CD4-positive, alpha-beta T cell treated with Interferon alpha-2 for 1 hour (primary cell): ENCODE results near the gene CLEC4E.
"Not testable (repeated sequence)": the region's sequence is repeated elsewhere in the genome, so short reads cannot be mapped to it uniquely, and the experiment has no call there.

Source experiments
- DNase-seq, 2 donors: peaks; one replicate each; pipeline ENCODE4 v3.0.0-alpha.2; 2020 to 2022

The CLEC4E gene, protein sequence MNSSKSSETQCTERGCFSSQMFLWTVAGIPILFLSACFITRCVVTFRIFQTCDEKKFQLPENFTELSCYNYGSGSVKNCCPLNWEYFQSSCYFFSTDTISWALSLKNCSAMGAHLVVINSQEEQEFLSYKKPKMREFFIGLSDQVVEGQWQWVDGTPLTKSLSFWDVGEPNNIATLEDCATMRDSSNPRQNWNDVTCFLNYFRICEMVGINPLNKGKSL

DNA sequence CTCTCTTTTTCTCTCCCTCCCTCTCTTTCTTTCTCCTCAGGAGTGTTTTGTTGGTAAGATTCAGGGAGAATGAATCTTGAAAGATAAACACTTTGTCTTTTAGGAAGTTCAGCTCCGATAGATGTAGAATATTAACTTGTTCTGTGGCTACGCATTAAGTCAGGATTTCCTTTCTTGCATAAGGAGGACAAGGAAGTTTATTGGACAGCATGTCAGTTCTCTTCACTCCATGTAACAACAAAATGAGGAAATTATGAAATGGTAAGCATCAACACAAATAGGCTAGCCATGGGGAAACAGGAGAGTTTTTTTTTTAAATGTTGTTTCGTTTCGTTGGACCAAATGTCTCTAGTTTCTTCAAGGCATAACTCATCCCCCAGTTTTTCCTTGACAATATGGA, at the start of gene CLEC4E:
Gene CLEC4E (minus strand): TSS at position 75 of the 400 bp plus-strand sequence. CDS start 108 bp downstream, outside the sequence.
- DNase-seq: not testable (repeated sequence)

DNA sequence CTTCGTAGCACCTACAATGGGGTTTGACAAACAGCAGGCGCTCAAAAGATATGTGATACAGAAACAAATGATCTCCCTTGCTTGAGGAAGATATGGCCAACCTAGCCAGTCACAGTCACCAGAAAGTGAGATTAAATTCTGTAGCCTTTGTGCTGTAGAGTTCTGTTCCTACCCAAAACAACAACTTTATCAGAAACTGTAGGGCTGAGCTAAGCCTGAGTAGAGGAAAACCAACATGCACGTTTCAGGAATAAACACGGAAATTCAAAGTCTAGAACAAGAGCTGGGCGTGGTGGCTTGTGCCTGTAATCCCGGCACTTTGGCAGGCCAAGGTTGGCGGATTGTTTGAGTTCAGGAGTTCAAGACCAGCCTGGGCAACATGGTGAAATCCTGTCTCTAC, 49.0 kb upstream of the CLEC4E start:
- DNase-seq: no peak

DNA sequence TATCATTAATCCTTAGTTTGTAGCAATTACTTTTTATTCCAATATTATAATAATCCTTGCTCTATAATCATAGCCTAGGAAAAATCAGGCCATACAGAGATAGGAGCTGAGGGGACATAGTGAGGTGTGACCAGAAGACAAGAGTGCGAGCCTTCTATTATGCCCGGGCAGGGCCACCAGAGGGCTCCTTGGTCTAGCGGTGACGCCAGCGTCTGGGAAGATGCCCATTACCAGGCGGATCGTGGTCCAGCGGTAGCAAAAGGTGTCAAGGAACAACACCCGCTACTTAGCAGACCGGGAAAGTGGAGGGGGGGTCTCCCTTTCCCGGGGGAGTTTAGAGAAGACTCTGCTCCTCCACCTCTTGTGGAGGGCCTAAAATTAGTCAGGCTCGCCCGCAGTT, 43.8 kb upstream of the CLEC4E start:
- not testable (repeated sequence) for DNase-seq

DNA sequence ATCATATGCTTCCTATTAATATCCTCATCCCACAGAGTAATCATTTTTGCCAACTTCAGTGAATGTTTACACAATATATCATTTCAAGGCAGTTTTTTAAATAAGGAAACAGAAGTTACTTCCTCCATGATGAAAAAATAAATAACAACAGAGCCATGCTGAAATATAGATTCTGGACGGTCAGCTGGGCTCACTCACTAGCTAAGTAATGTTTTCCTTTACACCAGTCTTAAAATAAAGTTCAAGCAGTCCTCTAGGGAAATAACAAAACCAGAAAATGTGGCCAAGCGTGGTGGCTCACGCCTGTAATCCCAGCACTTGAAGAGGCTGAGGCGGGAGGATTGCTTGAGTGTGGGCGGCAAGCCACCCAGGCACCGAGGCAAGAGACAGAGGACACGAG, 43.3 kb upstream of the CLEC4E start:
- no peak for DNase-seq

DNA sequence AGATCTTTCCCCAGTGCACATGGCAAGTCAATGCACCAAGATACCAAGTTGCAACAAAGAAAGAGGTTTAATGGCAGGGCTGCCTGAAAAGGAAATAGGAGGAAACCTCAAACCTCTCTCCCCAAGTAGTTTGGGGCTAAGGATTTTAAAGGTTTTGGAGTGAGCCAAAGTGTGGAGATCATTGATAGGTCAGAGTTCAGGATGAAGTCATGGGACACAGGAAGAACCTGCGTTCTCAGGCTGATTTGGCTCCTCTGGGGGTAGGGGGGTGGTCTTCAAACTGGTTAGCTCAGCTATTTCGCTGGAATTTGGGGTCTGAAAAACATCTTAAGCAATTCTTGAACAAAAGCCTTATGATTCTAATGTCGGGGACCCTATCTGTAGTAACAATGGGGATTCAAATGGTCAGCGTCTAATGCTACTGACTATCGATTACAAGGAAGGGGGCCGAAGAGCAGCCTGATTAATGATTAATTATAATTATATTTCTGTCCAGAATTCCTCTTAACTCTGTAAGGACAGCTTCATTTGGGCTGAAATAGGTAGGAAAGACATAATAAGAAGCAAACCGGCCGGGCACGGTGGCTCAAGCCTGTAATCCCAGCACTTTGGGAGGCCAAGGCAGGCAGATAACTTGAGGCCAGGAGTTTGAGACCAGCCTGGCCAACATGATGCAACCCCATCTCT, 40.5 kb upstream of the CLEC4E start:
- no peak for DNase-seq

DNA sequence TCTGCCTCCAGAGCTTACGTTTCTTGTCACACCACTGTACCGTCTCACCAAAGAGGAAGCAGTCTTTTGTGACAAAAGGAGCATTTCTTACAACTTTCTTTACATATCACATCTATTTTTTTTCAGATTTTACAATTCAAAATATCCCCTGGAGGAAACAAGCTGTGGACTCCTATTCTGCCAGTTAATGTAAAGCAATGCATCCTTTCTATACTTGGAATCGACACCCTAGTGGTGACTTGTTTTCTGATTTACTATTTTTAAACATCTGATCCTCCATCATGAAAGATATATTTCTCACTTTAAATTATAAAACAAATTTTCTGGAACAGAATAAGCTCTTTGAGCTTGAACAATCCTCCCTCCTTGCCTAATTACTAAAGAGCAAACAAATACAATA, 37.2 kb upstream of the CLEC4E start:
- DNase-seq: no peak

DNA sequence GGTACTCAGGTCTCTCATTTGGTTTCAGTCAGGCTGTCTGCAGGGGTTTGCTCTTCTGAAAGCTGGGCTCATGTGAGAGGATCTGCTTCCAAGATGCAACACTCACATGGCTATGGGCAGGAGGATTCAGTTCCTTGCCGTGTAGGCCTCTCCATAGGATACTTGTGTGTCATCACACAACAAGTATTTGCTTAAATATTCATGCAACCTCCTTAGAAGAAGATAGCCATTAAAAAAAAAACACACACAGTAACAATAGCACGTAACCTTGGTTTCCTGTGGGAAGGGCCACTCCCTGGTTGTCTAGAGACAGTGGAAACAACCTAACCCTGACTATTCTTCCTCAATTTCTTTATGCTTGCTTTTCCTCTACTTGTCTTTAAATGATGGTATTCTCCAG, 31.8 kb upstream of the CLEC4E start:
- DNase-seq: peak; percentile 20 to 21

DNA sequence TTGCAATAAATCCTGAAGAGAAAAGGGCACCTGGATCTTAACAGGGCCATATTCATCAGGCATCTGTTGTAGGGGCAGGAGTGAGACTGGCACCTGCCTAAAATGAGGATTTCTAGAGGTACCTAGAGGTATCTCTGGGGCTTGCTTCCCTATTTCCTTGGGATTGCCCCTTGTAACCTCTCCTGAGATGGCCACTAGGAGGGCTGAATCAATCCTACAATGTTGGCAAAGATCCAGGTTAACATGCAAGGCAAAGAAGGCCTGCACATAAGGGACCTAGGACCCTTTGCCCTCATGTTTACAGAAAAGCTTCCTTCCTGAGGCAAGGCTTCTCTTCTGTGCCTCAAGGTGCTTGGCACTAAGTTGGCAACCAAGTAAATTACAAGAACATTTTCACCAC, 25.8 kb upstream of the CLEC4E start:
- DNase-seq: no peak

DNA sequence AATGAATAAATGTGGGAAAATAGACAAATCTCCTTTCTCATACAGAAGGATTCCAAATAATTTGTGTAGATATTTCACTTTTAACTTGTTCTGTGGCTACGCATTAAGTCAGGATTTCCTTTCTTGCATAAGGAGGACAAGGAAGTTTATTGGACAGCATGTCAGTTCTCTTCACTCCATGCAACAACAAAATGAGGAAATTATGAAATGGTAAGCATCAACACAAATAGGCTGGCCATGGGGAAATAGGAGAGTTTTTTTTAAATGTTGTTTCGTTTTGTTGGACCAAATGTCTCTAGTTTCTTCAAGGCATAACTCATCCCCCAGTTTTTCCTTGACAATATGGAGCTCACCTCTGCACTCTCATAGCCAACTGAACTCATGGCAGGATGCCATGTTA, 25.3 kb upstream of the CLEC4E start:
- not testable (repeated sequence) for DNase-seq

DNA sequence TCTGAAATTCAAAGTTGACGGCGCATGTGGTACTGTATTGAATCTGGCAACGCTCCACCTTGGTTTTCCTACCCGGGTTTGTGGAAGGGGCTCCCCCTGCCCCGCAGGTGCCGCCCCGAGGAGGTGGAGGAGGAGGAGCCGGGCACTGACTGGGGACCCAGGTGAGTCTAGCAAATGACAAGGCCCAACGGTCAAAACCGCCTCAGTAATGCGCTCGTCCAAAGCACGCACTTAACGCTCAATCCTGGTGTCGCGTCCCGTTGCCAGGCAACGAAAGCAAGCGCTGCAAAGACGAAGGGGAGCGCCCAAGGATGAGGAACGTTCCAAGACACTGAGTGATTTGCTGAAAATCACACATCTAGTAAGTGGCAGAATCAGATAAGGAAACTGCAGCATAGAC, 24.0 kb upstream of the CLEC4E start:
- DNase-seq: no peak

DNA sequence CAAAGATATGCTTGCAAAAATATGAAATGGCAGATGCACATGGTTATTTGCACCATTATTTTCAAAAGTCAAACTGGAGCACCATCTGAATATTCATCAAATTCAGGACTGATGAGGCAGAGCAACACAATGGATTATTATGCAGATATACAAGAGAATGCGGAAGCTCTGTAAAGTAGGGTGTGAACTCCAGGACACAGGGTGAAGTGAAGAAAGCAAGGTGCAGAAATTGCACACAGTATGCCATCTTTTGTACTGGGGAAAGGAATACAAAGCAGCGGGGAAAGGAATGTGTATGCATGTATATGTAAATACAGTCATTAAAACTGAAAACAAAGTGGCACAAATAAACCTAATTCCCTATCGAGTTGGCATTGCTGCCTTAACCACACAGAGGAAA, 22.7 kb upstream of the CLEC4E start:
- DNase-seq: no peak

DNA sequence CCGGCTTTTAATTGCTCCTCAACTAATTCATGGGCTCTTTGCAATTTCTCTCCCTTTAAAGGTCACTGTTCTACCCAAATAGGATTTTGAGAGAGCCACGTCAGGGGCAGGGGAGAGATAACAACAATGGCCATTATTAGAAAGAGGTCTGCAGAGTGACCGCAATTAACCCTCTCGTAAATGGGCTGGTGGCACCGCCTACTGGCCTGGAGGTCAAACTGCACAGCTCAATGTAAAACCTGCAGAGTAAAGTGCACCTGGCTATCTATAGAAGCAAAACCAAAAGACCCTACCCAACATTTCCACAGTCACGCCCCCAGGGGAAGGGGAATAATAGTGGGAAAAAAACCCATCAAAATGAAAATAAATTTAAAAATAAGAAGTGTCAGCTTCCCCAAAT, 21.6 kb upstream of the CLEC4E start:
- no peak for DNase-seq

DNA sequence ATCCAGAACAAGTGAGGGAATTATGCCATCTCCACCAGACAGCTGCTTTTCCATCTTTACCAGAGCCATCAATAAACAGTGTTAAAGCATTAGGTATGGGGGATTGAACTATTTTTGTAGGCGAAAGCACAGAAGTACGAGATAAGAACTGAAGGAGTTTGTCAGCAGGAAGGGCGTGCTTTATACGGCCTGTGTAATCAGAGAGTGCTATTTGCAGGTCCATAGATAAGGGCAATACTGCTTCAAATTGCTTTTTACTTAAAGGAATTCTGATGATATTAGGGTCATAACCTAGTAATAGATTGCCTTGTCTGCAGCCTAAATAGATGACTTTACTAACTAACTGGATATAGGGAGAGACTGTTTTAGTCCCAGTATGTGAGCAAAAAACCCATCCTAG, 20.3 kb upstream of the CLEC4E start:
- DNase-seq: no peak

DNA sequence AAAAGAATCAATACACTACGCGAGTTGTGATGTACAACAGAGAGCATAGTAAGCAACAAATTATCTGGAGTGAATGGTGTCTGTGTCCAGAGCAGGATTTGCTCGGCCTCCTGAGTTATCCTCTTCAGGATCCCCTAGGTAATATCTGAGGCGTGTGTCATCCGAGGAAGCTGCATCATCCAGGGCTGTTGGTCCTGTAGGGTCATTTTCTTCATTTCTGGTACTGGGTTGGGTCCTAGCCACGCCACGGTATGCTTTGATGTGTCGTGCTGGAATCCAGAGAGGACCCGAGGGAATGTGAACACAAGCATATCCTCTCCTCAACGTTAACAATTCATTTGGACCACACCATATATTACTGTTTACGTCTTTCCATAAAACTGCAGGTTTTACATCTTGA, 19.0 kb upstream of the CLEC4E start:
- no peak for DNase-seq

DNA sequence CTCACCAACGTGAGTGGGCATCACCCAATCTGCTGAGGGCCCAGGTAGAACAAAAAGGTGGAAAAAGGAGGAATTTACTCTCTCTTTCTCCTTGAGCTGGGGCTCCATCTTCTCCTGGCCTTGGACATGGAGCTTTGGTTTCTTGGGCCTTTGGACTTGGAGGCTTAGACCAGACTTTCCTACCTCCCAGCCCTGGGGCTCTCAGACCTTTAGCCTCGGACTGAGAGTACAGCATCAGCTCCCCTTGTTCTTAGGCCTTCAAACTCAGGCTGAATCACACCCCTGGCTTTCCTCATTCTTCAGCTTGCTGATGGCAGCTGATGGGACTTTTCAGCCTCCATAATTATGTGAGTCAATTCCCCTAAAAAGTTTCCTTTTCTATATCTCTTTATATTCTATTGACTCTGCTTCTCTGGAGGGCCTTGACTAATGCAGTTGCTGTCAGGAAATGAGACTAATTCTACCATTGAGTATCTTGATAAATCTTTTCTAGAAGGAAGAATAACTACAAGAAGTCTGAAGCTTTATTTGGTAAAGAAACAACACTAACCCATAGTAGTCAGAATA, 15.9 kb upstream of the CLEC4E start:
- DNase-seq: no peak

DNA sequence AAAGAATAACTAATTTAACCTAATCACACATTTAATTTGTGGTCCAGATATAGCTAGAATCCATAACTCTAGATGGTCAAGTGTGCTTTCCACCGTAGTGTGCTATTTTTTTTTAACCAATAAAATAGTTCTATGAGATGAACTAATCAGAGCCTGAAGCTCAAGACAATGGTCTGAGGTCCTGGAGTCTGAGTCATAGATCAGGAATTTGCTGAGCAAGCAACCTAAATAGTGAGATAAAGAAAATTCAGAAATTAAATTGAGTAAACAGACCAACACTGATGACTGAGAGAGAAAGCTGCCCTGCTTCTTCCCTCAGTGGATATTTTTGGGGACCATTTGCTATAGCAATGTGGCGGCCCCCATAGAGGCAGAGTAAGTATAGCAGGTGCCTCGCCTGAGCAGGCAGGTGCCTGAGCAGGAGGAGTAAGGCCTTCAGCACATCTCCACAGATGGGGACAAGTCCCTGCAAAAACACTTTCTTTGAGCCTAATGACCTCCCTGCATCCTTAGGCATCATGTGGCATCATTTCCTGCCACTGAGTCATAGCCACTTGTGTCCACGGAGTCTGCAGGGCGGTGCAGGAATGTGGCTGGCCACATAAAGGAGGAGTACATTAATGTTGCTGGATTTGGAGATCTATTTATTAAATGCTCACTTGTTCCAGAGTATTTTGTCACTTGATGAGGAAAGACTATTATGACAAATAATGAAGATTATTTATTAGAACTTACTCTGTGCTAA, 13.9 kb upstream of the CLEC4E start:
- no peak for DNase-seq

DNA sequence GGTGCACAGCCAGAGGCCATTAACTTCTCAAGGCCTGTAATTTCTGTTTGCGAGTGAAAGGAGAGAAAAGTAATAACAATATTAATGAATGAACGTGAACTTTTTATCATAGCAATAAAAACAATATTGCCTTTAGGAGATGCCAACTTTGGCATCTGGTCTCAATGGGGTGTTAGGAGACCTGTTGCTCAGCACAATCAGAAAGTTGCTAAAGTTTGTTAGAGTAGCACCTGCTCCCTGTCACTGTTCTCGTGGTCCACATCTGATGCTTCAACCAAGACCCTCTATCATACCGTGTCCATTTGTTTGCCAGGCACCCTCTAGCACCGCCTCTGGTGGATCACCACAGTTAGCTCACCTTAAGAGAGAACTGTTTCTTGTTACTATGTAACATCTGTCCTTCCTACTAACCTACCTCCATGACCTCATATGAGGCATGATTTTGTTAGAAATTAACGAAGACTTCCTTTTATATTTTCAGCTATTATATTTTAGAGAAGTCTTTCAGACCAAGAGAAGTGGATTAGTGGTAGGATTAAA, 12.5 kb upstream of the CLEC4E start:
- DNase-seq: no peak

DNA sequence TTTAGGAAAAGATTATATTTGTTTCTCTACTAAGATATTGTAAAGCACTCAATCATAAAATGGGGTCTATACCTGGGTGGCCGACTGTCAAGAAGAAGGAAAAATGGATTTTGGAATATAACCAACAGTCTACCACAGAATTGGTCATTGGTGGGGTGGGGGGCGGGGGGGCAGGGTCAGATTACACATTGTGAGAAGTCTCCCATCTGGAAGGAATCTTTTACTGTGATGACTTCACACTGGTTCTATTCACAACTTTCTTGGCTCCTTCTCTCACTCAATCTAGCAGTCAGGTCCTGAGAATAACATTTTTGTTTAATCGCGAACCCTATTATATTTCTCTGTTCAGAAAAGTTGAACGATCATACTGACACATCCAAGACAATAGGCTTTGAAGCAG, 8.7 kb upstream of the CLEC4E start:
- no peak for DNase-seq

DNA sequence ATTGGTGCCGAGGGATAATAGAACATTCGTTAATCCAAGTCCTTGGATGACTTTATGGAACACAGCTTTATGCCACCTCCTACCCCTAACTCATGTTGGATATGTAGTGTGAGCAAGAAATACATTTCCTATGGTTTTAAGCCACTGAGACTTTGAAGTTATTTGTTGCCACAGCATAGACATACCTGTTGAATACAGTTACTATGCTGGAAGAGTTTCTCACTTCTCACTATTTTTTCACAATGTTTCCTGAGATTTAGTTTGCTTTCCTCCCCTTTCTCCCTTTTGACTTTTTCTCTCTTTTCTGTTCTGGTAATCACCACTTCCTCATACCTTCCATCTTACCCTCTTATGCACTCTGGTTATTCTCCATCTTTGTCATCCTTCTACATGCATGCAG, 7.5 kb upstream of the CLEC4E start:
- DNase-seq: no peak

DNA sequence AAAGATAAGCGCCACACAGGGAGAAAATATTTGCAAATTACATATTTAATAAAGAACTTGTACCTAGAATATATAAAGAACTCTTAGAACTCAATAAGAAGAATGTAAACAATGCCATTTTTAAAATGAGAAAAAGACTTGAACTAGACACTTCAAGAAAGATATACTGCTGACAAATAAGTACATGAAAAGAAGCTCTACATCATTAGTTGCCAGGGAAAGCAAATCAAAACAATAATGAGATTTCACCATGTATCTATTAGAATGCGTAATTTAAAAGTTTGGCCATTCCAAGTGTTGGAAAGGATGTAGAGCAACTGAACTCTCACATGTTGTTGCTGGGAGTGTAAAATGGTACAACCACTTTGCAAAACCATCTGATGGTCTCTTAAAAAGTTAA, 6.9 kb upstream of the CLEC4E start:
- DNase-seq: no peak

DNA sequence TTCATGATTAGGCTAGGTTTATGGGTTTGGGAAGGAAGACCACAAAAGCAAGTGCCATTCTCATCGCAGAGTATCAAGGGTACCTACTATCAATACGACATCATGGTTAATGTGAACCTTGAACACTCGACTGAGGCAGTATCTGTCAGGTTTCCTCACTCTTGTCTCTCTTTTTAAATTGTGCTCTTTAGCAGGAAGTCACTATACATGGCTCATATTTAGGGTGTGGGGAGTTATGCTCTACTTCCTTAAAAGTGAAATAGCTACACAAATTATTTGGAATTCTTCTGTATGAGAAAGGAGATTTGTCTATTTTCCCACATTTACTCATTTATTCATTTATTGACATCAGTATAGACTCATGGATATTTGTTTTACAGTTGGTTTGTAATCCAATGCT, 5.9 kb upstream of the CLEC4E start:
- DNase-seq: no peak

DNA sequence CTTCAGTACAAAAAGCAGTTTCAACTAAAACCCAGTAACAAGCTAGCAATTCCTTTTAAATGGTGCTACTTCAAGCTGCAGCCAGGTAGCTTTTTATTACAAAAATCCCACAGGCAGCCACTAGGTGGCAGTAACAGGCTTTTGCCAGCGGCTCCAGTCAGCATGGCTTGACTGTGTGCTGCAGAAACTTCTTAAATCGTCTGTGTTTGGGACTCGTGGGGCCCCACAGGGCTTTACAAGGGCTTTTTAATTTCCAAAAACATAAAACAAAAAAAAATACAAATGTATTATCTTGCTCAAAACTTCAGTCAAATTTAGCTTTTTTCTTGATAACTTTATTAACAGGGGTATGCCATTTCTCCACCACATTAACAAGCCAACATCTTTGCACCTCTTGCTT, 3.6 kb upstream of the CLEC4E start:
- peak; percentile 66 to 77 for DNase-seq

DNA sequence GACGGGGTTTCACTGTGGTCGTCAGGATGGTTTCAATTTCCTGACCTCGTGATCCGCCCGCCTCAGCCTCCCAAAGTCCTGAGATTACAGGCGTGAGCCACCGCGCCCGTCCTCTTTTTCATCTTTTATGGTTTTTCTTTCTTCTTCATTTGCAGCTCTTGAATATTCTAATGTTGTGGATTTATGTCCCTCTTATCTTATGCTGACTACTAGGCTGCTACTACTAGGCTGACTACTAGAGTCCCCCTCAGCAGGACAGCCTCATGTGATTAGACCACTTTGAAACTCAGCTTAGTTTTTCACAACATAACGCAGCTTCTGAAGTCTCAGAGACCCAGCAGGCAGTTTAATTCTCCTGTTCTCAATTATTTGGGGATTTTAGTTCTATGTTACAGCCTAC, 857 bp upstream of the CLEC4E start:
- DNase-seq: no peak

DNA sequence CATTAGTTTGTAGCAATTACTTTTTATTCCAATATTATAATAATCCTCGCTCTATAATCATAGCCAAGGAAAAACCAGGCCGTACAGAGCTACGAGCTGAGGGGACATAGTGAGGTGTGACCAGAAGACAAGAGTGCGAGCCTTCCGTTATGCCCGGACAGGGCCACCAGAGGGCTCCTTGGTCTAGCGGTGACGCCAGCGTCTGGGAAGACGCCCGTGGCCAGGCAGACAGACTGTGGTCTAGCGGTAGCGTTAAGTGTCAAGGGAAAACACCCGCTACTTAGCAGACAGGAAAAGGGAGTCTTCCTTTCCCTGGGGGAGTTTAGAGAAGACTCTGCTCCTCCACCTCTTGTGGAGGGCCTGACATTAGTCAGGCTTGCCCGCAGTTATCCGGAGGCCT, 2.9 kb downstream of the CLEC4E start:
- DNase-seq: not testable (repeated sequence)
